GM12878 (cell line): Measurements from ENCODE around the gene ARL11. TPM values are rescaled to one million over a fixed set of nuclear protein-coding genes. Genes with fewer than 3 reads are reported as not detected.

Source experiments
- CHD1 ChIP-seq: IDR thresholded peaks from 2 replicates; pipeline ENCODE4 v1.6.1; 2012; ENCODE audit warnings: low read depth, low read length, improper control_type of control experiment
- E2F4 ChIP-seq: IDR thresholded peaks from 2 replicates; pipeline ENCODE4 v1.6.1; 2012; ENCODE audit warnings: low read depth, low read length, improper control_type of control experiment
- IRF4 ChIP-seq: IDR thresholded peaks from 2 replicates; pipeline ENCODE4 v1.6.1; 2011; ENCODE audit warnings: low read depth, low read length
- POU2F2 ChIP-seq: IDR thresholded peaks from 3 replicates; pipeline ENCODE4 v1.6.1; 2011; ENCODE audit warnings: low read depth, mild to moderate bottlenecking, low read length, borderline replicate concordance
- RCOR1 ChIP-seq: conservative IDR thresholded peaks from 2 replicates; pipeline ENCODE4 v1.6.1; 2012; ENCODE audit warnings: low read depth, low read length, improper control_type of control experiment
- STAT1 ChIP-seq: fragments of 450-650 bp; conservative IDR thresholded peaks from 2 replicates; pipeline ENCODE4 v1.6.1; 2014; ENCODE audit warnings: antibody characterized with exemption, mild to moderate bottlenecking
- STAT3 ChIP-seq: IDR thresholded peaks from 2 replicates; pipeline ENCODE4 v1.6.1; 2011; ENCODE audit warnings: low read depth, low read length, improper control_type of control experiment
- TCF3 ChIP-seq: IDR thresholded peaks from 2 replicates; pipeline ENCODE4 v1.6.1; 2012; ENCODE audit warnings: low read depth, mild to moderate bottlenecking, low read length, borderline replicate concordance; ENCODE audit not compliant: insufficient read depth
- ZNF24 ChIP-seq: fragments of 450-650 bp; IDR thresholded peaks from 2 replicates; pipeline ENCODE4 v1.6.1; 2017; ENCODE audit warnings: antibody characterized with exemption, mild to moderate bottlenecking
- polyA plus RNA-seq, 11 experiments: library from polyadenylated mRNA; depleted of rRNA in 4 of 11; unstranded in 6 of 11; stranded (reverse) in 5 of 11; fragments of >200 nt; fragmentation: Nextera tagmentation in 4 of 11; fragmentation: Illumina TruSeq in 1 of 11; extraction: Ambion mirVana in 4 of 11; extraction: Trizol in 1 of 11; gene quantifications; 1 replicate in 1 of 11; 2 replicates in 10 of 11; pipeline versions ENCODE4 v1.2.1 to v1.2.3, GENCODE V29; 2011 to 2016; ENCODE audit warnings: inconsistent platforms in 2 of 11, missing spikeins in 2 of 11, low read depth in 1 of 11
- total RNA-seq, 4 experiments: library from RNA; depleted of rRNA in 3 of 4; stranded (reverse); fragments of >200 nt in 3 of 4; fragmentation: Illumina TruSeq in 1 of 4; extraction: Trizol in 1 of 4; gene quantifications; 2 replicates each; pipeline versions ENCODE4 v1.2.1 to v1.2.3, GENCODE V29; 2013 to 2021
- TF ChIP-seq, protein P1 (sequence below), 3 experiments: IDR thresholded peaks in 2 of 3; conservative IDR thresholded peaks in 1 of 3; 2 replicates each; pipeline ENCODE4 v1.5.1; 2011; ENCODE audit warnings: low read depth in 3 of 3, low read length in 3 of 3, mild to moderate bottlenecking in 3 of 3, control low read depth in 2 of 3, moderate library complexity in 2 of 3, inconsistent platforms in 1 of 3, mixed read lengths in 1 of 3; ENCODE audit not compliant: control insufficient read depth in 2 of 3, insufficient read depth in 1 of 3; ENCODE audit errors: extremely low read depth in 1 of 3
- TF ChIP-seq, protein P2 (sequence below): IDR thresholded peaks from 2 replicates; pipeline ENCODE4 v1.6.1; 2012; ENCODE audit warnings: improper control_type of control experiment, low read depth, low read length; ENCODE audit not compliant: insufficient replicate concordance
- TF ChIP-seq, protein P3 (sequence below): fragments of 450-650 bp; formaldehyde crosslinking; IDR thresholded peaks from 2 replicates; pipeline ENCODE4 v1.5.0; 2022; ENCODE audit warnings: mild to moderate bottlenecking, missing genetic modification characterization
- TF ChIP-seq, protein P4 (sequence below): fragments of 150-350 bp; IDR thresholded peaks from 2 replicates; pipeline ENCODE4 v1.6.1; 2016; ENCODE audit warnings: low read depth, low read length

The ARL11 gene
- total and polyA plus RNA-seq, 10 of the 15 experiments (the other 5 are each of a cell fraction or from before 2014, with no cell fraction given) = 2.0 to 7.2 (median 4.4) TPM

- TF ChIP-seq, protein P1, sequence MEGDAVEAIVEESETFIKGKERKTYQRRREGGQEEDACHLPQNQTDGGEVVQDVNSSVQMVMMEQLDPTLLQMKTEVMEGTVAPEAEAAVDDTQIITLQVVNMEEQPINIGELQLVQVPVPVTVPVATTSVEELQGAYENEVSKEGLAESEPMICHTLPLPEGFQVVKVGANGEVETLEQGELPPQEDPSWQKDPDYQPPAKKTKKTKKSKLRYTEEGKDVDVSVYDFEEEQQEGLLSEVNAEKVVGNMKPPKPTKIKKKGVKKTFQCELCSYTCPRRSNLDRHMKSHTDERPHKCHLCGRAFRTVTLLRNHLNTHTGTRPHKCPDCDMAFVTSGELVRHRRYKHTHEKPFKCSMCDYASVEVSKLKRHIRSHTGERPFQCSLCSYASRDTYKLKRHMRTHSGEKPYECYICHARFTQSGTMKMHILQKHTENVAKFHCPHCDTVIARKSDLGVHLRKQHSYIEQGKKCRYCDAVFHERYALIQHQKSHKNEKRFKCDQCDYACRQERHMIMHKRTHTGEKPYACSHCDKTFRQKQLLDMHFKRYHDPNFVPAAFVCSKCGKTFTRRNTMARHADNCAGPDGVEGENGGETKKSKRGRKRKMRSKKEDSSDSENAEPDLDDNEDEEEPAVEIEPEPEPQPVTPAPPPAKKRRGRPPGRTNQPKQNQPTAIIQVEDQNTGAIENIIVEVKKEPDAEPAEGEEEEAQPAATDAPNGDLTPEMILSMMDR (IDR thresholded peaks at IDR 0.05 in 2 of 3, conservative IDR thresholded peaks at IDR 0.05 in 1 of 3; ENCODE audit: control insufficient read depth in 2 of 3, extremely low read depth in 1 of 3, insufficient read depth in 1 of 3, low read depth in 3 of 3, low read length in 3 of 3) = no peak
- TF ChIP-seq, protein P2, sequence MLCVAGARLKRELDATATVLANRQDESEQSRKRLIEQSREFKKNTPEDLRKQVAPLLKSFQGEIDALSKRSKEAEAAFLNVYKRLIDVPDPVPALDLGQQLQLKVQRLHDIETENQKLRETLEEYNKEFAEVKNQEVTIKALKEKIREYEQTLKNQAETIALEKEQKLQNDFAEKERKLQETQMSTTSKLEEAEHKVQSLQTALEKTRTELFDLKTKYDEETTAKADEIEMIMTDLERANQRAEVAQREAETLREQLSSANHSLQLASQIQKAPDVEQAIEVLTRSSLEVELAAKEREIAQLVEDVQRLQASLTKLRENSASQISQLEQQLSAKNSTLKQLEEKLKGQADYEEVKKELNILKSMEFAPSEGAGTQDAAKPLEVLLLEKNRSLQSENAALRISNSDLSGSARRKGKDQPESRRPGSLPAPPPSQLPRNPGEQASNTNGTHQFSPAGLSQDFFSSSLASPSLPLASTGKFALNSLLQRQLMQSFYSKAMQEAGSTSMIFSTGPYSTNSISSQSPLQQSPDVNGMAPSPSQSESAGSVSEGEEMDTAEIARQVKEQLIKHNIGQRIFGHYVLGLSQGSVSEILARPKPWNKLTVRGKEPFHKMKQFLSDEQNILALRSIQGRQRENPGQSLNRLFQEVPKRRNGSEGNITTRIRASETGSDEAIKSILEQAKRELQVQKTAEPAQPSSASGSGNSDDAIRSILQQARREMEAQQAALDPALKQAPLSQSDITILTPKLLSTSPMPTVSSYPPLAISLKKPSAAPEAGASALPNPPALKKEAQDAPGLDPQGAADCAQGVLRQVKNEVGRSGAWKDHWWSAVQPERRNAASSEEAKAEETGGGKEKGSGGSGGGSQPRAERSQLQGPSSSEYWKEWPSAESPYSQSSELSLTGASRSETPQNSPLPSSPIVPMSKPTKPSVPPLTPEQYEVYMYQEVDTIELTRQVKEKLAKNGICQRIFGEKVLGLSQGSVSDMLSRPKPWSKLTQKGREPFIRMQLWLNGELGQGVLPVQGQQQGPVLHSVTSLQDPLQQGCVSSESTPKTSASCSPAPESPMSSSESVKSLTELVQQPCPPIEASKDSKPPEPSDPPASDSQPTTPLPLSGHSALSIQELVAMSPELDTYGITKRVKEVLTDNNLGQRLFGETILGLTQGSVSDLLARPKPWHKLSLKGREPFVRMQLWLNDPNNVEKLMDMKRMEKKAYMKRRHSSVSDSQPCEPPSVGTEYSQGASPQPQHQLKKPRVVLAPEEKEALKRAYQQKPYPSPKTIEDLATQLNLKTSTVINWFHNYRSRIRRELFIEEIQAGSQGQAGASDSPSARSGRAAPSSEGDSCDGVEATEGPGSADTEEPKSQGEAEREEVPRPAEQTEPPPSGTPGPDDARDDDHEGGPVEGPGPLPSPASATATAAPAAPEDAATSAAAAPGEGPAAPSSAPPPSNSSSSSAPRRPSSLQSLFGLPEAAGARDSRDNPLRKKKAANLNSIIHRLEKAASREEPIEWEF = no peak
- TF ChIP-seq E2F4 = no peak
- no peak for TF ChIP-seq RCOR1
- no peak for TF ChIP-seq STAT3
- TF ChIP-seq, protein P3, sequence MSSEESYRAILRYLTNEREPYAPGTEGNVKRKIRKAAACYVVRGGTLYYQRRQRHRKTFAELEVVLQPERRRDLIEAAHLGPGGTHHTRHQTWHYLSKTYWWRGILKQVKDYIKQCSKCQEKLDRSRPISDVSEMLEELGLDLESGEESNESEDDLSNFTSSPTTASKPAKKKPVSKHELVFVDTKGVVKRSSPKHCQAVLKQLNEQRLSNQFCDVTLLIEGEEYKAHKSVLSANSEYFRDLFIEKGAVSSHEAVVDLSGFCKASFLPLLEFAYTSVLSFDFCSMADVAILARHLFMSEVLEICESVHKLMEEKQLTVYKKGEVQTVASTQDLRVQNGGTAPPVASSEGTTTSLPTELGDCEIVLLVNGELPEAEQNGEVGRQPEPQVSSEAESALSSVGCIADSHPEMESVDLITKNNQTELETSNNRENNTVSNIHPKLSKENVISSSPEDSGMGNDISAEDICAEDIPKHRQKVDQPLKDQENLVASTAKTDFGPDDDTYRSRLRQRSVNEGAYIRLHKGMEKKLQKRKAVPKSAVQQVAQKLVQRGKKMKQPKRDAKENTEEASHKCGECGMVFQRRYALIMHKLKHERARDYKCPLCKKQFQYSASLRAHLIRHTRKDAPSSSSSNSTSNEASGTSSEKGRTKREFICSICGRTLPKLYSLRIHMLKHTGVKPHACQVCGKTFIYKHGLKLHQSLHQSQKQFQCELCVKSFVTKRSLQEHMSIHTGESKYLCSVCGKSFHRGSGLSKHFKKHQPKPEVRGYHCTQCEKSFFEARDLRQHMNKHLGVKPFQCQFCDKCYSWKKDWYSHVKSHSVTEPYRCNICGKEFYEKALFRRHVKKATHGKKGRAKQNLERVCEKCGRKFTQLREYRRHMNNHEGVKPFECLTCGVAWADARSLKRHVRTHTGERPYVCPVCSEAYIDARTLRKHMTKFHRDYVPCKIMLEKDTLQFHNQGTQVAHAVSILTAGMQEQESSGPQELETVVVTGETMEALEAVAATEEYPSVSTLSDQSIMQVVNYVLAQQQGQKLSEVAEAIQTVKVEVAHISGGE (CRISPR knock-in tag) = no peak
- TF ChIP-seq CHD1 = no peak
- TF ChIP-seq TCF3 = no peak
- TF ChIP-seq IRF4 = no peak
- peak; percentile 94 for TF ChIP-seq POU2F2
- TF ChIP-seq ZNF24 = no peak
- TF ChIP-seq, protein P4, sequence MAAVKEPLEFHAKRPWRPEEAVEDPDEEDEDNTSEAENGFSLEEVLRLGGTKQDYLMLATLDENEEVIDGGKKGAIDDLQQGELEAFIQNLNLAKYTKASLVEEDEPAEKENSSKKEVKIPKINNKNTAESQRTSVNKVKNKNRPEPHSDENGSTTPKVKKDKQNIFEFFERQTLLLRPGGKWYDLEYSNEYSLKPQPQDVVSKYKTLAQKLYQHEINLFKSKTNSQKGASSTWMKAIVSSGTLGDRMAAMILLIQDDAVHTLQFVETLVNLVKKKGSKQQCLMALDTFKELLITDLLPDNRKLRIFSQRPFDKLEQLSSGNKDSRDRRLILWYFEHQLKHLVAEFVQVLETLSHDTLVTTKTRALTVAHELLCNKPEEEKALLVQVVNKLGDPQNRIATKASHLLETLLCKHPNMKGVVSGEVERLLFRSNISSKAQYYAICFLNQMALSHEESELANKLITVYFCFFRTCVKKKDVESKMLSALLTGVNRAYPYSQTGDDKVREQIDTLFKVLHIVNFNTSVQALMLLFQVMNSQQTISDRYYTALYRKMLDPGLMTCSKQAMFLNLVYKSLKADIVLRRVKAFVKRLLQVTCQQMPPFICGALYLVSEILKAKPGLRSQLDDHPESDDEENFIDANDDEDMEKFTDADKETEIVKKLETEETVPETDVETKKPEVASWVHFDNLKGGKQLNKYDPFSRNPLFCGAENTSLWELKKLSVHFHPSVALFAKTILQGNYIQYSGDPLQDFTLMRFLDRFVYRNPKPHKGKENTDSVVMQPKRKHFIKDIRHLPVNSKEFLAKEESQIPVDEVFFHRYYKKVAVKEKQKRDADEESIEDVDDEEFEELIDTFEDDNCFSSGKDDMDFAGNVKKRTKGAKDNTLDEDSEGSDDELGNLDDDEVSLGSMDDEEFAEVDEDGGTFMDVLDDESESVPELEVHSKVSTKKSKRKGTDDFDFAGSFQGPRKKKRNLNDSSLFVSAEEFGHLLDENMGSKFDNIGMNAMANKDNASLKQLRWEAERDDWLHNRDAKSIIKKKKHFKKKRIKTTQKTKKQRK = 0 out of 2 replicates have a peak, but pooled peaks have one; percentile 8
- TF ChIP-seq STAT1 = no peak
Observed at GRCh38 chr13:49635599-49636433, 7.5 kb downstream of the ARL11 start (continued).
